GM21526 (cell line): ENCODE data around the gene KCNMA1.
"Not testable (repeated sequence)": the region's sequence is repeated elsewhere in the genome, so short reads cannot be mapped to it uniquely, and the experiment has no call there.

Experiments
- ATAC-seq: cut with Tn5 transposase; IDR thresholded peaks from one replicate; pipeline ENCODE4 v1.9.1; 2021; ENCODE audit warnings: moderate library complexity; ENCODE audit not compliant: unreplicated experiment, low FRiP score

The KCNMA1 gene

DNA sequence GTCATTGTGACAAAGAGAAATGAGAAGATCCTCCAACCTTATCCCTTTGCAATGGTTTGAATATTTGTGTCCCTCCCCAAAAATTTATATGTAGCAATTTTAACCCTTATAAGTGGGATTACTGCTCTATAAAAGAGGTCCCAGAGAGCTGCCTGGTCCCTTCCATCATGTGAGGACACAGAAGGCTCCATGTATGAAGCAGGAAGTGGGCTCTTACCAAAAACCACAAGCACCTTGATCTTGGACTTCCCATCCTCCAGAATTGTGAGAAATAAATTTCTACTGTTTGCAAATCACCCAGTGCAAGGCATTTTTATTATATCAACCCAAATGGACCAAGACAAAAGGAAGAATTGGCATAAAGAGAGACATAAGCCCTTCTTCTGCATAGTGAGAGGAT, 95.7 kb downstream of the KCNMA1 start:
- no peak for ATAC-seq

DNA sequence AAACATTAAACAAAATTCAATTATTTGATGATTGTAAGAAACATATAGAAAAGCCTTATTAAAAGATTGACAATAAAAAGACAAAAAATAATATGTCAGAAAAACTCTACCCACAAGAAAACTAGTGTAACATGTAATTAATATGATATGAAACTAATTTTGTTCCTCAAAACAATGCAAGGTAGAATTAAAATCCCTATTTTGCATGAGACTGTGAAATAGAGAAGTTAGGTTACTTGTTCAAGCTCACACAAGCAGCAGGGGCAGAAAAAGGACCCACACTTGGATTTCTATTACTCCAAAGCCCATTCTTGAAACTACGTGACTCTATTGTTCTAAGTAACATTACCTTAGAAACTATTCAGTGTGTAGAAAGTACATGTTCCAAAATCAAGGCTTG, 96.4 kb downstream of the KCNMA1 start:
- ATAC-seq, result no peak

GRCh38 chr10:77539147-77539935, 98.3 kb downstream of the KCNMA1 start:
- no peak for ATAC-seq

- no peak for ATAC-seq
Observed at GRCh38 chr10:77537720-77538373, 99.8 kb downstream of the KCNMA1 start.

- no peak for ATAC-seq
Observed at GRCh38 chr10:77537071-77537470, 100.5 kb downstream of the KCNMA1 start.

DNA sequence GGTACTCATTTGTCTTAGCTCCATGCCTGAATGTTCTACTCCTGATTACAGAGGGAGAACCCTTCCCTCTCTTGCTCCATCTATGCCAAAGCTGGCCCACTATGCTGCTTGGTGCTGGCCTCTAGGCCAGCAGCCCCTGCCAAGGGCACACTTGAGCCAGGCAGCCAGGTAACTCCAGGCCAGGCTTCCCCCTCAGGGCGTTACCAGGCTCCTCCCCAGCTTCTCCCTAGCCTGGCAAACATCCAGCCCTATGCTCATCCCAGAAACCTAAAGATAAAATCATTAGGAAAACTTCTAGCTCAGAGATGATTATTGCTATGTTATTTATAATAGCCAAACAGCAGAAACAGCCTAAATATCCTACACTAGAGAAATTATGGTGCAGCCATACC, 103.7 kb downstream of the KCNMA1 start:
- no peak for ATAC-seq

DNA sequence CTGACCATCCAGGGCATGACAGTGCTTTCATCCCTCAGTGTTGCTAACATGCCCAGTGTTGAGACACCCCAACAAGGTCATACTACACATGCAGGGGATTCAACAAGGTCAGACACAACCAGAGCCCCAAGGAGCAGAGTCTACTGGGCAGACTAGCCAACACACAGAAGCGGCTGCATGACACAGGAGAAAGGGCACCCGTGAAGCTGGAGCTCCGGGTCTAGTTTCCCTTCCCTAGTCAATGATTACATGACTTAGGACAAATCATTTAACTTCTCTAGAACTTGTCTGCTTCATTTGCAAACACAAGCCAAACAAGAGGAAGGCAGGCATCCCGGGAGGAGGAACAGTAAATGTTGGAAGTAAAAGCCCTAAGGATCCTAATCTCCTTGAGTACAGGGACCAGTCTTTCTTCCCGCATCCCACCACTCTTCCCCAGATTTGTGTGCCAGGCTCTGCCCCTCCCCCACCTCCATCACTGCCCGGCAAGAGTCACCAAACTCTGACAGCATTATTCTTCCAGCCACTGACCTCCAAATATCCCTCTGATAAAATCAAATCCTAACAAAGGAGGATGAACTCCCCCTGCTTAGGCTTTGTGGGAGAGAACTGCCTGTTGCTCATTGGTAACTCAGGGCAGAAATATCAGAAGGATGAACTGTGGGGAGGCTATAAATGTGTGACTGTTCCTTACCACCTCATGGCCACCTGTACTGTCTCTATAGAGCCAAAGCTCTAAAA, 104.3 kb downstream of the KCNMA1 start:
- ATAC-seq, result no peak

DNA sequence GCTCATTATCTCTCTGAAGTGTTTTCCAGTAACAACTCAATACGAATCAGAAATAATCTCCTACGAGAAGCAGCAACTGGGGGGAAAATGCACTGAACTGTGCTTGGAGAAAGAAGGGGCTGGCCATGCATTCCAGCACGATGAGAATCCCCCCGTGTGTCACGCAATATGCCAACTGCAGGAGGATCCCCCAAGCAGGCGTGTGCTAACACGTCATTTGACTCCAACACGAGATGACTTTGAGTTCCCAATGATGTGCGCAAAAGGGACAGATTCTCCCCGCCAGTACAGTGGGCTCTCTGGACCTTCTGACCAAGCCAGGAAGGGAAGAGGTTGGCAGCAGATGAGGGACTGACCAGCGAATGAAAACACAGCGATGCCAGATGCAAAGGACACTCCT, 105.5 kb downstream of the KCNMA1 start:
- no peak for ATAC-seq

GRCh38 chr10:77531441-77532001, 106.1 kb downstream of the KCNMA1 start:
- ATAC-seq, result no peak

DNA sequence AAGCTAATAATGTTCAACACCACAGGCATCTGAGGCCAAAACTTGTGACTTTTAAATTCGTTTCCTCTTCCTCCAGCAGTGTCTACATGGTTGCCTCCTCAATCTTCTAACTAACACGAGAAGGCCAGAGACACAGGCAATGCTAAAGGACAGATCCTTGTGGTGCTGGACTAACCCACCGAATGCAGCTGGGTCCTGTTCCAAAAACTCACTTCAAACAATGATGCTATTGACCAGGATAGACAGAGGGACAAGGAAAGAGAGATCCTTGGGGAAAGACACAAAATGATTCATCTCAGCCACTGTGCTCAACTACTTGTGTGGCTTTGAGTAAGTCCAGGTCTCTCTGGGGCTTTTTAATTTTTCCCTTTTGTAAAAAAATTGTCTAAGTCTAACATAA, 107.6 kb downstream of the KCNMA1 start:
- ATAC-seq, result no peak

DNA sequence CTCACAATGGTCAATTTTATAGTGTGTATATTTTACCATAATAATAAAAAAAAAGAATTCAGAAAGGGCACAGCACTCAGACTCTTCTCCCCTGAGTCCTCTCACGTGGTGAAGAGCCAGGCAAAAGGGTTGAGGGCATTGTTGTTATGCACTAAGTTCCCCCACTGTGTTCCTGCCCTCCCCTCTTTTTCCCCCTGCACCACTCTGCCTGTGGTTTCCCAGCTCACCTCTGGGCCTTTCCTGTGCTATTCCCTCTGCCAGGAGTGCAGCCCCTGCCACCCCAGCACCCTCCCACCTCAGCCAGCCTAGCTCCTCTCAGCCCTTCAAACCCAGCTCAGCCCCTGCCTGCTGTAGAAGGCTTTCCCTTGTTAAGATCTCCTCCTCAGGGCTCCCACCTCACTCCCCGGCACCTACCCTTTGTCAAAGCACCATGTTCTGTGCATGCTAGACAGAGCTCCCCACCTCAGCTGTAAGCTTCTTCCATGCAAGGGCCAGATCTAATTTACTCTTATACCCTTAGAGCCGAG, 108.5 kb downstream of the KCNMA1 start:
- no peak for ATAC-seq

- no peak for ATAC-seq
Observed at GRCh38 chr10:77527839-77528238, 109.8 kb downstream of the KCNMA1 start.

- ATAC-seq, result no peak
Observed at GRCh38 chr10:77526868-77527617, 110.6 kb downstream of the KCNMA1 start.

DNA sequence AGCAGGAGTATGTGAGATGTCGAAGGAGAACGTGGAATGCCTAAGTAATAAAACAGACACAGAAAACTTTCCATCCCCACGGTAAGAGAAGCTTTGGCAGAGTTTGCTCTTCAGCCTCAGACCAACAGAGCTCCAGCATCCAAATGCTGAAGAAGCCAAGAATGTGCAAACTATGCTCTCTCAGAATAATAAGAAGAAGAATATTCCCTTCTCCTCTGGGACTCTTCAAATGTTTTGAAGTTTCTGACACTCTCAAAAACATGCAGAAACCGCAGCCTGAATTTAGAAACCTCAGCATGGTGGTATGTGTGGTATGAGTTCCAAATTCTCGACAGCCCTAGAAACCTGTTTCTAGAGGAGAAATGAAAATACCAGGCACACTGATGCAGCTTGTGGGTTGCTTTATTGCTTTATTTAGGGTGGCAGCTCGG, 113.3 kb downstream of the KCNMA1 start:
- no peak for ATAC-seq

DNA sequence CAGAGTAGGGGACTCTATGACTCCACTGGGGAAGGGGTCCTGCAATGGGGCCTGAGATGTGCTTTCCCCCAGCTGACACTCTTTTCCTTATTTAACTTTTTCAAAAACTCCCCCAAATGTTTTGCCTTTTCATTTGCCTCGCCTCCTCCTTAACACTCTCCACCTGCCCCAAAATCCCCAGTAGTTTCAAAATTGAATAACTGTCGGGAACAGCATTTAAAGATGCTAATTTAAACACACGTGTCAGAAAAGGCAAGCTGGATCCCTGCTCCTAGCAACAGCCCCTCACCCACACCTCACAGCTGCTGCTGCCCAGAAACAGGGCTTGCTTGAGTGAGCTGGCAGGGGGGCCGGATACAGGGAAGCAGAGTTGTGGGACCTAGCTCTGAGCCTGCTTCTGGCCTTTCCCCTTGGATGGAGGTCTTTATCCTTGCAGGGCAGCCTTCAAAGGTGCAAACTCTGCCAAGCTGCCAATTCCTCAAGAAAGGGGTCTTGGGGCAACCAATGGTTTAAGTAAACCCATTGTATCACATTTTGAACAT, 115.3 kb downstream of the KCNMA1 start:
- no peak for ATAC-seq

GRCh38 chr10:77520995-77521394, 116.6 kb downstream of the KCNMA1 start:
- no peak for ATAC-seq

DNA sequence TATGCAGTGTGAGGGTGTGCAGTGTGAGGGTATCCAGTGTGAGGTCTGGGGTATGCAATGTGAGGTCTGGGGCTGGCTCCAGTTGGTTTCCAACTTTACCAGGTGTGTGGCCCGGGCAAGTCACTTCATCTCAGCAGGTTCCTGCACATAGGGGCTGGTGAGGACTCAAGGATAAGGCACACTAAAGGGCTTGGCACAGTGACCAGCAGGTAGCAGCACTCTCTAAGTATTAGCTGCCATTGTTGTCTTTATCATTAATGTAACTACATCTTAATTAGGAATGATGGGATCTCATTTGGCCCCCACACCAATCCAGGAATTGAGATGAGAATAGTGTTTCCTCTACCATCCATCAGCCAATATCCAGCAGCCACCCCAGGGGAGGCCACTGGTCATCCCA, 117.3 kb downstream of the KCNMA1 start:
- ATAC-seq, result no peak

DNA sequence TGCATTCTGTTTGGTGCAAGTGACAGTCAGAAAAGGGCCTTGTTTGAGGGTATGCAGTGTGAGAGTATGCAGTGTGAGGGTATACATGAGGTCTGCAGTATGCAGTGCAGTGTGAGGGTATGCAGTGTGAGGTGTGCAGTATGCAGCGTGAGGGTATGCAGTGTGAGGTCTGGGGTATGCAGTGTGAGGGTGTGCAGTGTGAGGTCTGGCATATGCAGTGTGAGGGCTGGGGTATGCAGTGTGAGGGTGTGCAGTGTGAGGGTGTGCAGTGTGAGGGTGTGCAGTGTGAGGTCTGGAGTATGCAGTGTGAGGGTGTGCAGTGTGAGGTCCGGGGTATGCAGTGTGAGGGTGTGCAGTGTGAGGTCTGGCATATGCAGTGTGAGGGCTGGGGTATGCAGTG, 117.8 kb downstream of the KCNMA1 start:
- ATAC-seq, result not testable (repeated sequence)

DNA sequence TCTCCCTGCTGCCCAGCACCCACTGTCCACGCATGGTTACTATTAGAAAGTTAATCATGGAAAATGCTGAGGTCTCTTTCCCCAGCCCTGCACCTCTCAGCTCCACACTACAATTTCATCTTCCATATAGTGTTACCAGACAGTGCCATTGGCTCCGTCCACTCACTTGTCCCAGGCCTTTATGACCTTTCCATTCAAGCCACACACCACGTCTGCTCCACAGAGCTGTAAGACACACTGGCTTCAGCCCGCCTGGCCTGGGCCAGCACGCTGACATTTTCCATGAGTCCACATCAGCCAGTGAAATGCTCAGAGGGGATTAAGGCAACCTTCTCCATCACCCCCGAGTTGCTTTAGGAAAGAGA, 118.7 kb downstream of the KCNMA1 start:
- no peak for ATAC-seq
